Measurements from ENCODE around the gene POGLUT3. TPM values are rescaled to one million over a fixed set of nuclear protein-coding genes. Genes with fewer than 3 reads are reported as not detected.

Gene POGLUT3
- polyA plus RNA-seq, 4 donors: 40.8 to 49.4 (median 46.3) TPM

DNA sequence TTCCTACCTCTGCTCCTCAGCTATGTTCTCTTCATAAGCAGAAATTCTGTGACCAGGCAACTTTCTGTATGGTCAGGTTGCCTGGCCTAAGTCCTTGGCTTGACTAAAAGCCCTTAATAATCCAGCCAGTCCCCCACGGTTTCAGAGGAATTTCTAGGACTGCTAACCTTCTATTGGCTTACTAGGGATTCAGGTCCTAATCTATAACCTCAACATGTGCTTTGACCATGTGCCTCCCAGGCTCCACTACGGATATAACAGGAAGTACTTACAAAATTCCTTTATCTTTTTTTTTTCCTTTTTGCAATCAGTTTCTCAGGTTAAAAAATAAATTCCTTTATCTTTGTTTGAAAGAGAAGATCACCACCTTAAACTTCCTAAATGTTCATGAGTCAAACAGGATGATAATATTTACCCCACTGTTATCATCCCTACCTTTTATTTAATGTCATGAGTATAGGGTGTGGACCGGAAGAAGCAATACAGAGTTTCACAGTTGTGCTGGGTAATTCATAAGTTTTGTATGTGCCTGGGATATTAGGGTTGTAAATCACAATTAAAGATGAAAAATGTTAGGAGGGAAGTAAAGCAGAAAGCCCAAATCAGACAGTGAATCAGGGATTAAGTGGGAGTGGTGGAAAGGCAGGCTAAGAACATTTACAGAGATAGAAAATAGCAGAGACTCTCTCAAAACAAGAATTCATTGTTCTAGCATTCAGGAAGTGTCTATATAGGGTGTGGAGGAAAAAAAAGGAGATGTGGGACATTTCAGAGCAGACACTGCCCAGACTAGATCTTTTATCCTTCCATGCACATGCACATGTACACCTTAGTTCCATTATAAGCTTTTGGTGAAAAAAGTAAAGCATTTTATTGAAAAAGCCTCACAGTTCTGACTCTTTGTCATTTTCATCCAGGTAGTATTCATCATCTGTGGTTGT is 10.7 kb upstream of the POGLUT3 start:
- no peak for DNase-seq (ENCODE audit: low read depth in 4 of 4, low spot score in 3 of 4)

DNA sequence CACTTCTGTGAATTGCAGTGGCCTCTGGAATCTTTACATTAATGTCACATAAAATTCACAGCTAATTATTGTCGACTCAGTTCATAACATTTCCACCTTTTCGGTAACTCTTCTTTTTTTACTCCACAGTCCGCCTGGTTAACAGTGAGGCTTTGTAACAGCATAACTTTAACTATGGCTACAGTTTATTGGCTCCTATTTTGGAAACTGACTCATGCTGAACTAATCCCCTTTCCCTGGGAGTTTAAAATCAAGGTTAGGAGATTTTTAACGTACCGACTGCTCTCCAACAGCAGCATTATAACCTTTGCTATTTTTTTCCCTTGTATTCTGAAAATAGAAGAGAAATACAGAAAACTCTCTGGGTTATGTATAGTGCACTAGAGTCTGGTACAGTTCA is 3.2 kb upstream of the POGLUT3 start:
- DNase-seq (ENCODE audit: low read depth in 4 of 4, low spot score in 3 of 4): no peak

DNA sequence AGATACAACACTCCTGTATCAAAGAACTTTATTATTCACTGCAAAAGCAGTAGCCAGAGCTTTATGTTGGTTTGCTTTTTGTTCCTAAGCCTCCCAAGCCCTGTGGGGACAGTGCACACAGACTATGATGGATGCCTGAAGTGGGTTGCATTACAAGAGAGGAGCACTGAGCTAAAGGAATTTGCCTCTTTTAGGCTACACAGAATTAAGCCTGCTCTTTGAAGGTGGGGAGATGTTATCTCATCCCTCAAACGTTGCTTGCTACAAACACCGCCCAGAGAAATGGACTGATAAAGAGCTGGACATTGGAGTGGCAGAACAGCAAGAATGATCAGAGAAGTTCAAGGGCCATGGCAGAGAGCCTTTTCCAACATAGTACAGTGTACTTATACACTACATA is 2.5 kb upstream of the POGLUT3 start:
- no peak for DNase-seq (ENCODE audit: low read depth in 4 of 4, low spot score in 3 of 4)

DNA sequence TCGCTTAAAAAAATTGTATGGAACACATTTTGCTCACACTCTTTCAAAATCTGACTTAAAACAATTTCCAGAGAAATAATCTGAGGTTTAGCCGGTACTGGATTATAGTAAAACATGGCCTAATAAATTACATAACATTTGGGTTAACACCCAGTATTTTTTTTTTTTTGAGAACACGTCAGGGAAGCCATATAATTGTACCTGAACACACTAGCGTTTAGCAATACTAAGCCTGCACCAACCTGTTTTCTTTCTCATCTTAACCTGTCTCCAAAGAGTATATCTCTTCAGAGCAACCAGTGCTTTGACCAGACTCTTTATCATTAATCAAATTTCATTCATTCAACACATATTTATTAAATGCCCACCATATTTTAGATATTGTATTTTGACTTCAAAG is 2.0 kb upstream of the POGLUT3 start:
- no peak for DNase-seq (ENCODE audit: low read depth in 4 of 4, low spot score in 3 of 4)

DNA sequence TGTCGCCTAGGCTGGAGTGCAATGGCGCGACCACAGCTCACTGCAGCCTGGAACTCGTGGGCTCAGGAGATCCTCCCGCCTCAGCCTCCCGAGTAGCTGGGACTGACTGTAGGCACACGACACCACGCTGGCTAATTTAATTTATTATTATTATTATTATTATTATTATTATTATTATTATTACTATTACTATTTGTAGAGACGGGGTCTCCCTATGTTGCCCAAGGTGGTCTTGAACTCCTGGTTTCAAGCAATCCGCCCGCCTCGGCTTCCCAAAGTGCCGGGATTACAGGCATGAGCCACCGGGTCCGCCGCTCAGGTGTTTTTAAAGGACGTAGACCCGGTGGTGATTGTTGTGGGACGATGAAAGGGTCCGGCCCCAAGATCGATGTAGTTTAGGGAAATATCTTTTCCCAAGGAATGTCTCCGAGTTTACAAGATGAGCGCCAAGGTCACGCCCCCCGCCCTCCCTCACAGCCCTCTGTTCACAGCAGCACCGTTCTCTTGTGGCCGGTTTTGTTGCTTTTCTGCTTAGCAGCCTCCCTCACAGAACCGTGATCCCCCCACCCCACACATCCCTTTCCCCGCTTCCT is 728 bp upstream of the POGLUT3 start:
- no peak for DNase-seq (ENCODE audit: low read depth in 4 of 4, low spot score in 3 of 4)

DNA sequence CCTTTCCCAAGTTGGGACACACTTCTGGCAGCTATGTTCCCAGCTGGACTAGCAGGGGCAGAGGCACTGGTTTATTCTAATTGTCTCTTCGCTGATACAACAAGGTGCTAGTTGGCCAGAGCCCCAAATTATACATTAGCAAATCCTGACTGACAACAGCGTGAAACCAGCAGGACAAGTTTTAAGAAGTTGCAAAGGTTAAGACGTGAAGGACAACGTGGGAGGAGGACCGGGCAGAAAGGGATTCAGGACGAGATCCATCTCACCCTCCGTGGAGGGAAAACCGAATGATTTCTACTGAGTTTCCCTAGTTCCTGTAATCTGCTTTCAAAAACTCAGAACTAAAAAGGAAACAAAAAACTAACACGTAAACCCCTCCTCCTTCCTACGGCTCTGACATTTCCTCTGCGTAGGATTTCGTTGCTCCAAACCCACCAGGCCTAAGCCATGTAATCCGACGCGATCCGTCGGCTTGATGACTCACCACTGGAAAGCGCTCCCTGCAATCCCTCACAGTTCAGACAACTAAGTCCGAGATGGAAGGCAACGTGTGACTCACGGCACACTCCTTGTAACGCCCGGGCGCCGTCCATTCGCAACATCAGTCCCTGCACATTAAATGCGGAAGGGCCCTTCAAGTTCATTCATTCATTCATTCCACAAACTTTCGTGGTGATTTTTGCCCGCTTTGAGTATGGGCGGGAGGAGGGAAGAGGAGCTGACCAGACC is 703 bp downstream of the POGLUT3 start:
- peak; percentile 84 to 88 (median 84) for DNase-seq (ENCODE audit: low read depth in 4 of 4, low spot score in 3 of 4)

DNA sequence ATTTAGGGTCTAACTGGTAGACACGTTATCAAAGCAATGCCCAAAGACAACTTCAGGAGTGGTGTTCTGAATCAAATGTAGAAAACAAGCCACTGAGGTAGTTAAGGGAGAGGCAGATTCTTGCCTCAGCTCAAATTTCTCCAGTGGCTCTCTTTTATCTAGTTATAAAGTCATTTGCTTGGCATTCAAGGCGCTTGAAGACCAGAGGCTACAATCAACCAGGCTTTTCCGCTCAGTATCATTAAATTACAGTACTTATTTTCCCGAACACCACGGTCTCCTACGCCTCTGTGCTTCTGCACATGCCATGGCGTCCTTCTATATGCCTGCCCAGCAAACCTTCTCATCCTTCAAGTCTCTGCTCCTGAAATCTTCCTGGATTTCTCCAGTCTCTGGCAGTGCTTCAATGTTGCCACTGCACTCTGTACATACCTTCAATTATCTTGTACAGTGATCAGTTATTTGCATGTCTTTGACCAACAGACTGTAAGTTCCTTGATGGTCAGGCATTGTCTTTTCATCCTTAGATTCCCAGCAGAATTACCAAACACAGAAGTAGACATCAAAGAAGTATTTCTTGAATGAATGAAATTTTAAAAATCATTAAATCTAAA is 1.4 kb downstream of the POGLUT3 start:
- no peak for DNase-seq (ENCODE audit: low read depth in 4 of 4, low spot score in 3 of 4)

DNA sequence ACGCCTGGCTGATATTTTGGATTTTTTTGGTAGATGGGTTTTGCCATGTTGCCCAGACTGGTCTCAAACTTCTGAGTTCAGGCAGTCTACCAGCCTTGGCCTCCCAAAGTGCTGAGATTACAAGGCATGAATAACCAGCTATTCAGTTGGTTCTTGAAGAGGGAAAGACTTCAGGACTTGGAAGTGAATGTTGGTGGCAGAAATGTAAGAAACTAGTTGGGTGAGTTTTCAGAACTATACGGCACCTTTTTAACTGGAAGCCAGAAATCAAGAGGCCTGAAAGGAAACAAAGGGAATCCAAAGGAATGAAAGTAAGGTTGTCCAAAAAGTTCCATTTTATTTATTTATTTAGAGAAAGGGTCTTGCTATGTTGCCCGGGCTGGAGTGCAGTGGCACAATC is 2.9 kb downstream of the POGLUT3 start:
- DNase-seq (ENCODE audit: low read depth in 4 of 4, low spot score in 3 of 4): no peak

DNA sequence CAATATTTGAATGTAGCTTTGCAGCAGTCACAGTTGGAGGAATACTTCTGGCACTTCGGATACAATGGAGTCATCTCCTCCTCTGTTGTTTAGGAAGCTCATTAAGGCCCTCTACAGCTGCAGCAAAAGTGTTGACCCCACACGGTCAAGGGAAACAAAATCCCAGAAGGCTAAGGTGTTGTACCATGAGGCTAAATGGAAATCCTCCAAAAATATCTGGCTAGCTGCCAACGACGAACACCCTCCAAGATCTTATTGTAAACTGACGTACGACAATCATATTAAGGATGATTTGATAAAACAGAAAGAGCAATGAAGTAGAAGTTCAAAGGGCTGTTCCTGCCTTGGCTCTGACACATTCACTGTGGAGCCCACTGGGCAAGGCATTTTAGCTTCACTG is 4.0 kb downstream of the POGLUT3 start:
- no peak for DNase-seq (ENCODE audit: low read depth in 4 of 4, low spot score in 3 of 4)

DNA sequence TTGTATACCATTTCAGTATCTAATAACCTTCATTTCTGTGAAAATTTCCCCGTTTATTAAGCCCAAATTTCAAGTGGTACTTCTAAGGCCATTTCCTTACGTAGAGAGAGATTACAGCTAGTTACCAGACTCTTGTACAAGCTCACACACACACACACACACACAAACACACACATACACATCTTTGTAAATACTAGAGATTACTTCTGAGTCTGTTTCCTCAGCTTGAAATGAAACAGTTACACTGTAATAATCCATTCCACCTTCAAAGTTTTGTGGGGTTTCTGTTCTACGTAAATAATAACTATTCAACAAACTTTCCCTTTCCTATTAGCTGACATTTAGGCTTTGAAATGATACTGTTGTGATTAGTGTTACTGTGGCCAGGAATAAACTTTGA is 6.2 kb downstream of the POGLUT3 start:
- DNase-seq (ENCODE audit: low read depth in 4 of 4, low spot score in 3 of 4): no peak

DNA sequence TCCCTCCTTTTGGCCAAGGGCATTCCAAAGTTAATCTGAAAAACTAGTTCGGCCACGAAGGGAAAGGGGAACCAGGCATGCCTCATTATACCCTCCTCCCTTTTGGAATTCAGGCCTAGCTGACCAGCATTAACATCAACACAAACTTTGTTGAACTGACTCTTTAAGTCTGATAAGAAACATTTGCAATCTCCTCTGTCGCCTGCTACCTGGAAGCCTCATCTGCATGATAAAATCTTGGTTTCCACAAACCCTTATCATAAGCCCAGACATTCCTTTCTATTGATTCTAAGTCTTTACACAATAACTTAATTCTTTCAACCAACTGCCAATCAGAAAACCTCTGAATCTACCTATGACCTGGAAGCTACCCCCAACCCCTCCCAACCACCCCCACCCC is 11.4 kb downstream of the POGLUT3 start:
- no peak for DNase-seq (ENCODE audit: low read depth in 4 of 4, low spot score in 3 of 4)

DNA sequence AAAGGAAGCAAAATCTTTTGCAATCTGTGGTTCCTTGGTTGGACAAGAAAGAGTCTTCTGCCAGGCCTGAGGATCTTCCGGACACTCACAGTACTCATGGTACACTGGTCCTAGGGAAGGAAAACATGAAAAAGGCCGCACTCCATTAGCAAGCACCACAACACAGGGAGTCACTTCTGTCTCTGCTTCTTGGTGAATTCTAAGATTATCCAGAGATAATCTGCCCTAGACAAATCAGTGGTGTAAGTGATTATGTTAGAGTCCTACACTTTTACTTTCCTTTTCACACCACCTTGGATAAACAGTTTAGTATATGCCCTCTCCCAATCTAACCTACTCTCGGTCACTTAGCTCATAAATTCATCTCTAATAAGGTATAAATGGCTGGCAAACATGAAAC is 11.9 kb downstream of the POGLUT3 start:
- no peak for DNase-seq (ENCODE audit: low read depth in 4 of 4, low spot score in 3 of 4)

DNA sequence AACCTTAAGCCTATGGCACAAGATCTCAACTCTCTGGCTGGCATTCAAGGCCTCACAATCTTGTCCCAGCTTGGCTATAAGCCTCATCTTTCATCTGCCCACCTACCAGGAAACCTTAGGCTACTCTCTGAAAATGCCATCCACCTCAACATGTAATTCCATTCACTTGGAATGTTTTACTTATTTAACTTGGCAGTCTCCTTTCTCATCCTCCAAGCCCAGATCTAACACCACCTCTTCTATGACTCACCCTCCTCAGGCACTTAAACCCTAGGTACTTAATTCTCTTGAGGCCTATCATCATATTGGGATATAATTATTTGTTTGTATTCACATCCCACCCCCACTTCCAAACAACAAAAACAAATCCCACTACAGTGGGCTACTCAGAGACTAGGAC is 15.0 kb downstream of the POGLUT3 start:
- DNase-seq (ENCODE audit: low read depth in 4 of 4, low spot score in 3 of 4): no peak

DNA sequence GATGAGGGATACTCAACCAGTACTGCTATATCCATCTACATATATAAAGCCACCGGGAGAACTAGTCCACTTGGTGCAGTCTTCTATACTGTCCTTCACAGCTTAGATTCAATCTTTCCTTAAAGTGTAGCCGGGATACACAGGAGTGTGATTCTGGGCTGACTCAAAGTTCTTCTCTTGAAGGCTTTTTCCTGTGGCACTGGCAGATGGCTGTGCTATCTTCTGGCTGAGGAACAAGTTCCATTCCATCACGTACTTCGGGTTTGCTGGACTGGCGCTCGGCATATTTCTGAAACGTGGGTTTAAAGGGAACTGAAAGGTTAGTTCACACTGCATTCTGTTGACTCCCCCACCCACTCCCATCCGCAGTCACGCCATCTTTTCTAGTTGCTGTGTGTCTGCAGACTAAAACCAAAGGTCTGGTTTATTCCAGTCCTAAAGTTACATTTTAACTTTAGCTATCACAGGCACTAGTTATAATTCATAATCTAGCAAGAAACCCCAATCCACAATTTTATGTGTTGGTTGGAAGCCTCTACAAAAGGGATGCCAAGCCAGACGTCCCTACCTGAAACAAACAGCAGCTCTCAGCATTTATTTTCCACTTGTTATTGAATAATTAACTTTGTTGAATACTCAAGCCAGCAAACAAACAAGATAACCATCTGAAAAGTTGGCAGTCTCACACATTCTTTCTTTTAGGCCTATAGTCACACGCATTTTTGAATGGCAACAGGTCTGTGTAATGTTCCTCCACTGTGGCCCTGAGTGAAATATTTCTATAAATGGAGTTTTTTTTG is 23.3 kb downstream of the POGLUT3 start:
- no peak for DNase-seq (ENCODE audit: low read depth in 4 of 4, low spot score in 3 of 4)

DNA sequence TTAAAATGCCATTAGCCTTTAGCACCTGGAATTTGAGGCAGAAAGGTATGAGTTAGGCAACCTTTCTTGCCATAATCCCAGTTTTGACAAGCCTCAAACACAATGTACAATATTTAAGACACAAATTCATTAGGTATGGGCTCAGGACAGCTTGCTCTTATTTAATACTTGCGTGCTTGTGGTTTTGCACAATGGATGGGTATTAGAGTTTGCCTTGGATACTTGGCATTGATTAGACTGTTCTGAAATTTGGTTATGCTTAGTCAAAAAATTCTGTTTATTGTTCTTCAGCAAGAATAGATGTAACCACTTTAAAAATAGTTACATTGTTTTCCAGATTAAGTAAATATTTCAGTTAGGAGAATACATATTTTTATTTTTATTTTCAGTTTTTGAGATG is 25.5 kb downstream of the POGLUT3 start:
- no peak for DNase-seq (ENCODE audit: low read depth in 4 of 4, low spot score in 3 of 4)

DNA sequence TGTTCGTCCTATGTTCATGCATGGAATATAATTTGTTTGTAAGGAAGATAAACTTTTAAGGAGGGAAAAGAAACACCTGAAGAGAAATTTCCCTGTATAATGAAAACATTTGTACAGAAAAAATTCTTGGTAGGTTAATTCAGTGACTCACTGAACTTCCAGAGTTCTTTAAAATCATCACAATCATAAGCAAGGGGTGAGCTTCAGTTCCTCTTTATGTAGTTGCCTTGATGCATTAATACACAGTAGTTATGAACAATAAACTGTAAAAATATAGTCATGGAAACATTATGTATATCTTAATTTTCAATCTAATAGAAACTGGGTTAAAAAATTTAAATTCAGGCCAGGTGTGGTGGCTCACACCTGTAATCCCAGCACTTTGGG is 29.7 kb downstream of the POGLUT3 start:
- no peak for DNase-seq (ENCODE audit: low read depth in 4 of 4, low spot score in 3 of 4)

DNA sequence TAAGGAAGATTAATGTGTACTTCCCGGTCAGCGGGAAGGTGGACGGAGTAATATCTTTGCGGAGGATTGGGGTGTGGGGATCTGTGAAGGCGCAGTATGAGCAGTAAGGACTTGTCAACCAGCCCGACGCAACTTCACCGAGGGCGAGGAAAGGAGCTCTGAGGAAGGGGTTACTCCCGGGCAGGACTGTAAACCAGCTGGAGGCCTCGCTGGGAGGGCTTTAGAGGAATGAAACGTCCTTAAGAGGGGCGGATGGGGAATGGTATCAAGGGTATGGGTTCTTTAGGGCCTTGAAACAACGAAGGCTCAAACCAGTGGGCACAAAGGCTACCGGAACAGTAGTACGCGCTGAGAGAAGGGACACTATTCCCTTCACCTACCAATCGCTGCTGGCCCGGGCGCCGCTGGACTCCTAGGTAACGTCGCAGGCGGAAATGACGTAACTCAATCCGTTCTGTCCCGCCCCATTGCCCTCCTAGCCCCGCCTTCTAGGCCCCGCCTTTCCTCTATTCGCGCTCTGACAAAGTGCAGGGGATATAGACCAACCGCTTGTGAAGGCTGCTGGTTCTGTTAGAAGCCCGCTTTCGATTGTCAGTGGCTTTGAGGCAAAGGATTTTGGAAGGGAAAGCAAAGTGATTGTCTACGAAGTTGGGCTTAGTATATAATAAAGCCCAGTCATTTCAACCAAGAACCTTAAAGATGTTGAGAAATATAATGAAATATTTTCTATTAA is 30.9 kb downstream of the POGLUT3 start, which contains the start of gene C11orf65:
Gene C11orf65 (minus strand): TSS at position 439 of the 733 bp plus-strand sequence. CDS start 5,970 bp downstream, outside the sequence.
- DNase-seq (ENCODE audit: low read depth in 4 of 4, low spot score in 3 of 4): peak; percentile 97 to 99 (median 98)

DNA sequence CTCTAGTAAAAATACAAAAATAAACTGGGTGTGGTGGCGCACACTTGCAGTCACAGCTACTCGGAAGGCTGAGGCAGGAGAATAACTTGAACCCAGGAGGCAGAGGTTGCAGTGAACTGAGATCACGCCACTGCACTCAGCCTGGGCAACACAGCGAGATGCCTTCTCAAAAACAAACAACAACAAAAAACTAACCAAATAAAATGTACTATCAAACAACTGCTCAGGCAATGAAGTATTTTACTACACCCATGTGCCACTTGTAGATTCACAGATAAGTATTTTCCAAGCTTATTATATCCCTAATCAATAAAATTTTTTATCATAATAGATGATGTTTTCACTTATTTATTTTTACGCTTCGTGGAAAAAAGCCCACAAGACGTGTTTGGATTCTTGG is 31.8 kb downstream of the POGLUT3 start:
- no peak for DNase-seq (ENCODE audit: low read depth in 4 of 4, low spot score in 3 of 4)

DNA sequence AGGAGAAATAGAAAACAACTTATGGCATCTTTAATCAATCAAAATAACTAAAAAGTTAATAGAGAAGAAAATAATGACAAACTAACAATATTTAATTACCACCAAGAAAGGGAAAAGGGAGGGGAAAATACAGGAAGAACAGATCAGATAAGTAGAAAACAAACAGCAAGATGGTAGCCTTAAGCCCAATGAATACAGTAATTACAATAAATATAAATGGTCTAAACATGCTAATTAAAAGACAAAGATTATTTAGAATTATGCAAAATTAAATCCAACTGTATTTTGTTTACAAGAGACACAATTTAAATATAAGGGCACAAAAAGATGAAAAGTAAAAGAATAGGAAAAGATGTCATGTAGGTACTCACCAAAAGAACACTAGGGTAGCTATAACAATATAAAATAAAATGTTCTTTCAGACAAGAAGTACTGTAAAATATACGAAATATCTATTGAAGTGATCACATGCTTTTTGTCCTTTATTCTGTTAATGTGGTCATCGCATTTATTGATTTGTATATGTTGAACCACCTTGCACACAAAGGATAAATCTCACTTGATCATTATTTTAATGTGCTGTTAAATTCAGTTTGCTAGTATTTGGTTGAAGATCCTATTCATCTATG is 44.9 kb downstream of the POGLUT3 start:
- no peak for DNase-seq (ENCODE audit: low read depth in 4 of 4, low spot score in 3 of 4)
